HG03558 (cell line): ENCODE measurements around the gene GNA12.
"Not testable (repeated sequence)": the region's sequence is repeated elsewhere in the genome, so short reads cannot be mapped to it uniquely, and the experiment has no call there.

Experiments
- ATAC-seq: cut with Tn5 transposase; IDR thresholded peaks from one replicate; pipeline ENCODE4 v1.9.1; 2021; ENCODE audit warnings: moderate number of reproducible peaks; ENCODE audit not compliant: unreplicated experiment; ENCODE audit errors: extremely low read depth

The GNA12 gene

GRCh38 chr7:2866601-2867000, 22.5 kb upstream of the GNA12 start:
- no peak for ATAC-seq

GRCh38 chr7:2864999-2865670, 21.0 kb upstream of the GNA12 start:
- ATAC-seq: no peak

GRCh38 chr7:2864204-2864985, 20.3 kb upstream of the GNA12 start:
- no peak for ATAC-seq

- peak; percentile 88 for ATAC-seq
These were observed 19.5 kb upstream of the GNA12 start for GRCh38 chr7:2863461-2864066.

GRCh38 chr7:2862831-2863361, 18.8 kb upstream of the GNA12 start:
- ATAC-seq: no peak

- no peak for ATAC-seq
These were observed 17.4 kb upstream of the GNA12 start for GRCh38 chr7:2861509-2861908.

- ATAC-seq: no peak
These were observed 16.6 kb upstream of the GNA12 start for GRCh38 chr7:2860627-2861133.

GRCh38 chr7:2859952-2860351, 15.8 kb upstream of the GNA12 start:
- ATAC-seq: no peak

- ATAC-seq: no peak
These were observed 14.5 kb upstream of the GNA12 start for GRCh38 chr7:2858621-2859020.

GRCh38 chr7:2856388-2857169, 12.5 kb upstream of the GNA12 start:
- ATAC-seq: no peak

GRCh38 chr7:2855386-2855785, 11.3 kb upstream of the GNA12 start:
- ATAC-seq: no peak

- not testable (repeated sequence) for ATAC-seq
These were observed 9.4 kb upstream of the GNA12 start for GRCh38 chr7:2853552-2853951.

- ATAC-seq: no peak
These were observed 9.0 kb upstream of the GNA12 start for GRCh38 chr7:2853147-2853546.

GRCh38 chr7:2851497-2851896, 7.4 kb upstream of the GNA12 start:
- no peak for ATAC-seq

GRCh38 chr7:2849941-2850766, 6.0 kb upstream of the GNA12 start:
- no peak for ATAC-seq

- ATAC-seq: no peak
These were observed 1.0 kb upstream of the GNA12 start for GRCh38 chr7:2845034-2845592.

GRCh38 chr7:2843711-2844152, 376 bp downstream of the GNA12 start:
- ATAC-seq: peak; percentile 6

GRCh38 chr7:2843191-2843685, 870 bp downstream of the GNA12 start:
- no peak for ATAC-seq

GRCh38 chr7:2841907-2842306, 2.2 kb downstream of the GNA12 start:
- no peak for ATAC-seq
